GM21390 (cell line): ENCODE data around the gene BCL11B.

Source experiments
- ATAC-seq: cut with Tn5 transposase; IDR thresholded peaks from one replicate; pipeline ENCODE4 v1.9.1; 2021; ENCODE audit not compliant: unreplicated experiment

The BCL11B gene

GRCh38 chr14:99185436-99186068, 86.4 kb downstream of the BCL11B start:
- no peak for ATAC-seq

DNA sequence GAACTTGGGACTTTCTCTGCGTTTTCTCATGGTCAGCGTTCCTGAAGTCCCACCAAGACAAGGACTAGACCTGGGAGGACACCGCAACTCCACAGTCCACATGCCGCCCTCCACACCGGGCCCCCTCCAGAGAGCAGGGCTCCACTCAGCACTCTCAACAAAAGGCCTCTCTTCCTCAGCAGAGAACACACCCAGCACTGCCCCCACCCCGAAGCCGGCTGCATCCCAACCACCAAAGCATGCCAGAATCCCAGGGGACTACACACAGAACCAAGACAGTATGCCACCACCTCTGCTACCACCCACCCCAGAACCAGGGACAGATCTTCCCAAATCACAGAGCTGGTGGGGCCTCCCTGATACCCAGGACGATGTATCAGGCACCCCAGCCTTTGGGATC, 88.3 kb downstream of the BCL11B start:
- ATAC-seq: no peak

DNA sequence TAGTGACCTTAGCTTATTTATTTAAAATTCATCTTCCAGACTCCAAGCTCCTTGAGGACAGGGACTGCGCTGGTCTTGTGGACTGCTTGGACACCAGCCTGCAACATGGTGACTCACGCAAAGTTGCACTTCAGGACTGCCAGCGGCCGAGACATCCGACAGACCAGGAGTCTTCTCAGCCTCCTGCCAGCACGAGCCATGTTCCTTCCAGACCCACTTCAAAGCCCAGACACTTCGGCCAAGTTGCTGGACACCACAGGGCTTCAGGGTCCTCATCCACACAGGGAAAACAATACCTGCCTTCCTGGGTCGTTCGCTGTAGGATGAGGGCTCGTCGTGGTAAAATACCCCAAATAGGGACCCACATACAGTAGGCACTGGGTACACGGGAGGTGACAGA, 88.7 kb downstream of the BCL11B start:
- no peak for ATAC-seq

DNA sequence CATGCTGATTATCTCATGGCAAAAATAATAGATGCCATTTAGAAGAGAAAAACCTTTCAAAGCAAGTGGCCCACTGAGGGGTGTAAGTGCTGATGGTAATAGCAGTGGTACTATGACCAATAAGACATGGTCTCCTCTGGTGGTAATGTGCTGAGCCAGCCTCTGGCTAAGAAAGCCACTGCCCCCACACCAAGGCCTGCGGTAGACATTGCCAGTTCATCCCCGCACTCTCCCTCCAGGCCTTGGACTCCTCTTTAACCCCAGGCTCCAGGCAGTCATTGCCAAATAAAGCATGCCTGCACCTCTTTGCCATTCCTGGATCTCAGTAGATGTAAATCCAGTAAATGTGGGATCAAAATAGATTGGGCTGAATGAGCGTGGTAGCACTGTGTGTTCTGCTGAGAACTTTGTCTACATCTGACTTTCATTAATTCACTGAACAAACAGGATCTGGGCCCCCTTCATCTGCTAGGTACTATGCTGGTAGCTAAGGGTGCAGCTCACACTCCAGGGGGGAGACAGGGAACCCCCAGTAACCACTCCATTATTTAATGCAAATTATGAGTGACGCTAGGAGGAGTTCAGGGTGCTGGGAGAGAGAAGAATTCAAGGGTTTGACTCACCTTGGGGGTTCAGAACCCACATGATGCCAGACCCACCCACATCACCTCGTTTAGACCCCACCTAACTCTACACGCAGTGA, 89.3 kb downstream of the BCL11B start:
- no peak for ATAC-seq

DNA sequence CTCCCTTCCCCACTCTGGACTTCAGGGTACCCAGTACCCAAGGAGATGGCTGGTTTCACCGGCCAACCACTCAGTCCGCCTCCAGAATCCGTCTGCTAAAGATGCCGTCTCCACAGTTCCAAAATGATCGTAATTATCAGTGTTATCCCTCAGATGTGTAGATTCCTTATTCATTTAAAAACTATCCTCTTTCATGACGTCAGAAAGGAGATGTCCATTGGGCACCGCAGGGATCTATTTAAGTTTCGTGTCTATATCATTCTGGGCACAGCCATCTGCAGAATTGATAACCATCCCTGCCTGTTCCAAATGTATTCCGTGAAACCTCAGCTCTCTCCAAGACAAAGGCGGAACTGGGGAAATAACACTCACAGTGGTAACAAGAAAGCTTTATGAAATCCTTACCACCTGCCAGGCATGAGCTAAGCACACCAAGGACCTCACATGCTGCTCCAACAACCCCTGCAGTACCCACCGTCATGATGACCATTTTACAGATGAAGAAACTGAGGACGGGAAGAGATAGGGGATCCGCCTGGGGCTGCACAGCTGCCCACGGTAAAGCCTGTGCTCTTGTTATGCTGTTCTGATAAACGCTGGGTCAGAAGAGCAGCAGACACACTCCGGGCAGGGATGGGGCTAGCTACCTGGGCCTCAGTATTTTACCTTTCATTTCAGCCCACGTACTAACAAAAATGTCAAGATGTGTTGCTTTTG, 90.0 kb downstream of the BCL11B start:
- no peak for ATAC-seq

- no peak for ATAC-seq
Observed at GRCh38 chr14:99181241-99181640, 90.8 kb downstream of the BCL11B start.

DNA sequence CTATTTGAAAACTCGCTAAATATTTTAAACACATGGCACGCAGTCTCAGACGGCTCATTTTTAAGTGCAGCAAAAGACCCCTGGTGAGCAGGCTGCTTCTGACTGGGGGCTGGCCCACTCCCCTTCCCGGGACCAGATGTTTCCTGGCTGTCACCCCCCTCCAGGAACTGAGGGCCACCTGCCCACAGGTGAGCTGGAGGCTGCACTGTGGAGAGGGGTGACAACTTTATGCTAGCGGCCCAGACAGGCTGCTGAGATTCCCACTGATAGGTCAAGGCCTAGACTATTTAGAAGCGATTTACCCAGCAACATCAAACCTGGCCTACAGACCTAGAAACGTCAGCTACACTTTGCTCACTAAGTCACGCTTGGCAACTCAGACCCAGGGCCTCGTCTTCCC, 92.1 kb downstream of the BCL11B start:
- no peak for ATAC-seq

DNA sequence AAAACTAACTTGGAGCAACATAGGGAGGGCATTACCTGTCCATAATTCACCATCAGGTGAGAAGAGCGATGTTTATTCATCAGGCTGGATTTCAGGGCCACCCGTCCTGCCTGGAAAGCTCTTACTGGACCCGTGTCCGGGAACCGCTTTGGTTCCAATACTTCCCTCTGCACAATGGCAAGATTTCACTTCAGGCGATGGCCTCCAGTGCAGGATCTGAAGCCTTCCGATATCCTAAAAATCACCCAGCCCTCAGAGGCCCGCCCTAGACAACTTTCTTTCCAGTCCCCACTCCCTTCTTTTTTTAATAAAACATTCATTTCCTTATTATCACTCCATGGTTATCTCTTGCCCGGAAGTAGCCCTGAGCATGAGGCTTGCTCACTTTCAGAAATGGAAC, 92.5 kb downstream of the BCL11B start:
- no peak for ATAC-seq

GRCh38 chr14:99177886-99178835, 93.8 kb downstream of the BCL11B start:
- no peak for ATAC-seq

DNA sequence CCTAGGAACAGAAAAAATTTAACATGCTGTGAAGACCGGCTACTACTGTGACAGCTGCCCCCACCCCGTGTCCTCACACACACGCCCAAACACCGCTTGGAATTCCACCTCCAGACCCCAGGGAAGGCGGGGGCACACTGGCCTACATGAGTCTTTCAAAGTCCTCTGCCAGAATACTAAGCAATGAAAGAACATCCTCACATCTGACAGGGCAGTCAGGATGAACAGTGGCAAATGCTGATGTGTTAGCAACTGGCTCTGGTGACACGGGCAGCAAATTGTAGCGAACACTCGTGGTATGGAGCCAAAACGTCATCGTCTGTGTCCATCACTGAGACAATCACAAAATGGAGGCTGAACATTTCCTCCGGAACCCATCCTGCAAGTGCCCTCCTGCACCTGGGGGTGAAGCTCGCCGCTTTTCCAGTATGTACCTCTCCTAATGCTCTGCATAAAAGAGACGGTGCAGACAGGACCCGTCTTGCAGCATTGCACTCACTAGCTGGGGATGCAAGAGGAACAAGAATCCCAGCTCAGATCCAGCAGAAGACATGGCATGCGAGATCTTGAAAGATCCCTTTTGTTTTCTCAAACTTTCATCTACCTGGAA, 94.8 kb downstream of the BCL11B start:
- no peak for ATAC-seq

DNA sequence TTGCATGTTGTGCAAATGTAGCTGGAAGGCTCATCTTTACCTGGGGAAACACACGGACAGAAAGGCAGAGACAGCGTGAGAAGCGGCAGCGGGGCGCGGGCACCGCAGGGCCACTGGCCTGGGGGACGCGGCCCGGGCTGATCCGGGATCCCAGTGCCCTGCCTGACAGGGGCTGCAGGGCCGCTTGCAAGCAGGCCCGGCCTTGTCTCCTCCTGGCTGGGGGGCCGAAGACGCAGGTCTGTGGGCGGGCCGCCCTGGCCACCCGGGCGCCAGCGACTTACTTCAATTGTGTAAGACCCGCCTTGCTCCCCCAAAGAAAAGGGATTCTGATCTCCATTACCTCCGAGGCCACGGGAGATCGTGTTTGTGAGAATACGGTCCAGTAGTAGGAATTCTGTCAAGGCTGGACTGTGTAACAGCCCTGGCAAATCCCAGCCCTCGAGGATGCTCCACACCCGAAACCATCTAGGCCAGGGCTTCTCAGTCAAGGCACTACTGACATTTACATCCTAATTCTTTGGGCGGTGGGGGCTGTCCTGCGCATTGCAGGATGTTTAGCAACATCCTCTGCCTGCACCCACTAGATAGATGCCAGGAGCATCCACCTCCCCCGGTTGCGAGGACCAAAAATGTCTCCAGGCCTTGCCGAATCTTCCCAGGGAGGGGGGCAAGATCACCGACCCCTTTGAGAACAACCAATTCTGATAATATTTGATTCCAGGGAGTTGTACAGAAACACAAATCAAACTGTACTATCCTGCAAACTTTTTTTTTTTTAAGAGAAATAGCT, 95.6 kb downstream of the BCL11B start:
- ATAC-seq: no peak

GRCh38 chr14:99175331-99176155, 96.5 kb downstream of the BCL11B start:
- no peak for ATAC-seq

GRCh38 chr14:99174770-99175319, 97.2 kb downstream of the BCL11B start:
- no peak for ATAC-seq

GRCh38 chr14:99174081-99174769, 97.8 kb downstream of the BCL11B start:
- no peak for ATAC-seq

GRCh38 chr14:99173506-99173905, 98.5 kb downstream of the BCL11B start:
- no peak for ATAC-seq

DNA sequence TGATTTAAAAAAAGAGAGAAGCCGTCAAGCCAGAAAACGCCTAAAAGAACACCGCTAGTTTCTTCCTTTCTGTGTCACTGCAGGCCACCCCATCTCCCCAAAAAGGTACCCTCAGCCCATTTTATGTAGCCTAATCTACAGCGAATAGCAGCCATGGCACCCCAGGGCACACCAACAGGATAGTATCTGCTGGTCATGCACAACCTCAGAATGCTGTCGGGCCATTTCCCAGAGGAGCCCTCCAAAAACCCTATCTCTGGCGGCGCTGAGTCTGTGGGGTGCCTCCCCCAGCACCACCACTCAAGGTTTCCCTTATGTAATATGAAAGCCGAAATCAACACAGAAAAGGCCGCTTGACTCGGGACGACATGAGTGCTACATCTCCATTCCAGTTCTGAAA, 98.9 kb downstream of the BCL11B start:
- no peak for ATAC-seq

DNA sequence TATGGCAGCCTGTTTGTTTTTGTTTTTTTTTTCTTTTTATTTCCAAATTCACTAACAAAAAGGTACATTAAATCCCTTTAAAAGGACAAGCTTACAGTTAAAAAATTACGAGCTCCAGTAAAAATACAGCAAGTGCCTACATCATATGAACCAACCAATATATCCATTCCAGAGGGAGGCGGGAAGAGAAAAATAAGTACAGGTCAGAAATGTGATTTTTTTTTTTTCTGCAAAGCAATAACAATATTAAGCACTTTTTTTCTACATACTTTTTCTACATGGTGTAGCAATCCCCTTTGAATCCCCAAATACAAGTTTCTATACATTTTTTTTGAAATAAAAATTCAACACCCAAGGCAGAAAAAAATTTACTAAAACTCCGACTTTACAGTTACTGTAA, 100.6 kb downstream of the BCL11B start:
- no peak for ATAC-seq

GRCh38 chr14:99169776-99170356, 102.1 kb downstream of the BCL11B start:
- no peak for ATAC-seq
